Spinal cord (tissue), 10 donors: ENCODE results near the gene NTHL1. TPM values are rescaled to one million over a fixed set of nuclear protein-coding genes. Genes with fewer than 3 reads are reported as not detected.
A peak's percentile ranks its signal among the peaks of the same experiment; 100 is the strongest.

Experiments
- DNase-seq, 6 donors: peaks; one replicate each; pipeline versions ENCODE4 v3.0.0 to v3.0.0-alpha.2; 2013 to 2015; ENCODE audit warnings: low spot score in 6 of 6, low read depth in 4 of 6
- H3K27ac ChIP-seq: one replicate; pipeline ENCODE4 v1.5.1; 2013; ENCODE audit warnings: low read depth, low read length, control low read depth
- H3K27me3 ChIP-seq: one replicate; pipeline ENCODE4 v1.6.1; 2013; ENCODE audit warnings: low read length; ENCODE audit not compliant: control insufficient read depth, insufficient read depth
- H3K36me3 ChIP-seq: one replicate; pipeline ENCODE4 v1.6.1; 2013; ENCODE audit warnings: low read length; ENCODE audit not compliant: control insufficient read depth, insufficient read depth
- H3K4me1 ChIP-seq: one replicate; pipeline ENCODE4 v1.6.1; 2013; ENCODE audit warnings: low read length; ENCODE audit not compliant: control insufficient read depth, insufficient read depth
- H3K4me3 ChIP-seq: one replicate; pipeline ENCODE4 v1.5.1; 2013; ENCODE audit warnings: low read depth, low read length, control low read depth
- H3K9me3 ChIP-seq: one replicate; pipeline ENCODE4 v1.6.1; 2013; ENCODE audit warnings: low read length; ENCODE audit not compliant: control insufficient read depth, insufficient read depth
- WGBS: methylation state at CpG from one replicate; pipeline ENCODE4 v1.1.5; 2013; ENCODE audit warnings: missing lambda C conversion rate; ENCODE audit not compliant: insufficient coverage; 5-methylcytosine and 5-hydroxymethylcytosine counted together
- polyA plus RNA-seq, 2 donors: library from polyadenylated mRNA; unstranded; fragments of 120-200 nt; gene quantifications; one replicate each; pipeline ENCODE4 v1.2.1, GENCODE V29; 2013; ENCODE audit not compliant: insufficient read length in 2 of 2
- small RNA-seq: library from RNA; depleted of rRNA; stranded (forward); fragments of <200 nt; gene quantifications from one replicate; pipeline ENCODE3, GENCODE V24; 2014; ENCODE audit warnings: low replicate concordance
- total RNA-seq, 2 donors: library from RNA; depleted of rRNA in 1 of 2; stranded (reverse); fragments of 120-200 nt in 1 of 2; fragments of >200 nt in 1 of 2; gene quantifications; one replicate each; pipeline versions ENCODE4 v1.2.3 to v1.2.4, GENCODE V29; 2013 to 2014
- donor health status: healthy.

The NTHL1 gene
- total and polyA plus RNA-seq, 4 donors = 19.7 to 42.1 (median 37.2) TPM

DNA sequence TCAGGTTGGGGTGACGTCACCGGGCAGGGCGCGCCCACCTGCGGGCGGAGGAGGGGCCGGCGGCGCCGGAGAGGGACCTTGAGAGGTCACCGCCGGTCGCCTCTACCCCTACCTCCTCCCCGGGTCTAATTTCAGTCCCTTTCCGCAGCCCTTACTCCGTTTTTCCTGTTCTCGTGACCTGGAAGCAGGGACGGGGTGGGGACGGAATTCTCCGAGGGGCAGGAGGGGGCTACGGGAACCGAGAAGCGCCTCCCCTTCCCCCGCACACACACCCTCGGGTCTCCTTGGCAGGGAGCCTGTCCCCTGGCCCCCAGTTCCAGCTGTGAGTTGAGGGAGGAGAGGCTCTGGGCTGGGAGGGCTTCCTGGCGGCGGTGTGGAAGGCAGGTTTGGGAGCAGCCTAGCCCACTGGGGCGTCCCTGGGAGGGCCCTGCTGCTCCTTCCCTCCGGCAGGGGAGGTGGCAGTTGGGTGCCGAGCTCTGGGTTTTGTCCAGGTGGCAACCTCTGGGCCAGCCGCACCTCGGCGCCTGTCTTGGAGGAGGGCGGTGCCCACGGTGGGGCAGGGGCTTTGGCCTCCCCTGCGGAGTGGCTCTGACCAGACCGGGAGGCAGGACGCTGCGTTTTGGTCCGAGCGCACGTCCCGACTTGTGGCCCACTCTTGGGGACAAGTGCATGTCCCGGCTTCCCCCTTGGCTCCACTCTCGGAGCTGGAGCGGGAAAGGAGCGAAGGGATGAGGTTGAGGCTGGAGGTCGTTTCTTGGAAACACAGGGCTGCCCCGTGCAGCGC, 57.1 kb downstream of the NTHL1 start:
- Histone ChIP-seq H3K9me3 (no peaks in the 10 kb centered on the region), H3K36me3 (peaks cover 45% of the 10 kb centered on the region), H3K27me3 (peaks cover 32% of the 10 kb centered on the region), H3K27ac (no peak overlapping the region), H3K4me1 (peaks cover 45% of the 10 kb centered on the region), H3K4me3 (peak overlapping the region; percentile 31)
- DNase-seq = peak in 2 of 6 donors; percentile 28 to 67
- WGBS = 2% methylated on average over 41 of the region's 50 CpGs

DNA sequence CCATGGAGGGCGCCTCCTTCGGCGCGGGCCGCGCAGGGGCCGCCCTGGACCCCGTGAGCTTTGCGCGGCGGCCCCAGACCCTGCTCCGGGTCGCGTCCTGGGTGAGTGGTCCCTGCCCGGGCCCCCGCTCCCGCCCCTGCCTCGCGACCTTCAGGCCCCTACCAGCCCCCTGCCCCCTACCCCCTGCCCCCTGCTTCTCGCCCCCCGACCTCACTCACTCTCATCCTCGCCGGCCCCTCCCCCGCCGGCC, 57.6 kb downstream of the NTHL1 start:
- Histone ChIP-seq H3K9me3 (no peaks in the 10 kb centered on the region), H3K36me3 (peaks cover 47% of the 10 kb centered on the region), H3K4me3 (peak overlapping the region; percentile 31), H3K27ac (no peak overlapping the region), H3K4me1 (peaks cover 50% of the 10 kb centered on the region), H3K27me3 (peaks cover 32% of the 10 kb centered on the region)
- DNase-seq = no peak
- under 1% methylated on average over 15 of the region's 25 CpGs for WGBS

Small RNA genes lying within 50 kb of the gene (small RNA-seq; reads per million reads assigned to genes)
- 0.16 reads per million for gene MIR1225
- not detected for gene RN7SL219P

Other genes starting within 250 kb of the NTHL1 start
- gene HAGH, start 221.0 kb downstream of the NTHL1 start, total RNA-seq = 10 to 100 TPM; 68.6 to 84.1 TPM
- gene HAGH, start 221.0 kb downstream of the NTHL1 start, polyA plus RNA-seq = 10 to 100 TPM; 97.6 to 99.3 TPM
- 10 to 100 TPM; 35.6 to 38.5 TPM for gene FAHD1, start 220.6 kb downstream of the NTHL1 start, total RNA-seq
- gene FAHD1, start 220.6 kb downstream of the NTHL1 start, polyA plus RNA-seq = 10 to 100 TPM; 29.8 to 39.0 TPM
- 1 to 10 TPM in 1 of 2 donors, under 1 TPM in 1; 0.83 to 2.6 TPM for gene MEIOB, start 175.7 kb downstream of the NTHL1 start, total RNA-seq
- gene MEIOB, start 175.7 kb downstream of the NTHL1 start, polyA plus RNA-seq = 1 to 10 TPM; 1.4 to 1.7 TPM
- gene HS3ST6, start 129.4 kb downstream of the NTHL1 start, total RNA-seq = not detected
- gene HS3ST6, start 129.4 kb downstream of the NTHL1 start, polyA plus RNA-seq = not detected
- 10 to 100 TPM; 10.0 to 10.3 TPM for gene MSRB1, start 104.6 kb downstream of the NTHL1 start, total RNA-seq
- gene MSRB1, start 104.6 kb downstream of the NTHL1 start, polyA plus RNA-seq = 10 to 100 TPM; 24.5 to 25.8 TPM
- under 1 TPM in 1 of 2 donors, not detected in 1; 0.06 TPM for gene RPL3L, start 93.1 kb downstream of the NTHL1 start, total RNA-seq
- under 1 TPM in 1 of 2 donors, not detected in 1; 0.32 TPM for gene RPL3L, start 93.1 kb downstream of the NTHL1 start, polyA plus RNA-seq
- gene NDUFB10, start 88.3 kb downstream of the NTHL1 start, total RNA-seq = 100 to 1,000 TPM in 1 of 2 donors, 10 to 100 TPM in 1; 78.7 to 146 TPM
- gene NDUFB10, start 88.3 kb downstream of the NTHL1 start, polyA plus RNA-seq = 100 to 1,000 TPM; 170 to 178 TPM
- 1,000 to 10,000 TPM in 1 of 2 donors, 100 to 1,000 TPM in 1; 682 to 1,440 TPM for gene RPS2, start 83.0 kb downstream of the NTHL1 start, total RNA-seq
- gene RPS2, start 83.0 kb downstream of the NTHL1 start, polyA plus RNA-seq = 1,000 to 10,000 TPM; 1,742 to 1,957 TPM
- not detected for gene RNF151, start 81.0 kb downstream of the NTHL1 start, total RNA-seq
- not detected for gene RNF151, start 81.0 kb downstream of the NTHL1 start, polyA plus RNA-seq
- gene TBL3, start 75.8 kb downstream of the NTHL1 start, total RNA-seq = 10 to 100 TPM; 12.9 to 31.4 TPM
- gene TBL3, start 75.8 kb downstream of the NTHL1 start, polyA plus RNA-seq = 10 to 100 TPM; 32.1 to 39.0 TPM
- gene NOXO1, start 66.4 kb downstream of the NTHL1 start, total RNA-seq = under 1 TPM; 0.40 to 0.72 TPM
- gene NOXO1, start 66.4 kb downstream of the NTHL1 start, polyA plus RNA-seq = 1 to 10 TPM; 1.6 to 1.7 TPM
- gene GFER, start 63.6 kb downstream of the NTHL1 start, total RNA-seq = 10 to 100 TPM in 1 of 2 donors, 1 to 10 TPM in 1; 7.2 to 24.3 TPM
- 10 to 100 TPM; 34.0 to 36.1 TPM for gene GFER, start 63.6 kb downstream of the NTHL1 start, polyA plus RNA-seq
- 10 to 100 TPM; 20.1 to 71.0 TPM for gene SYNGR3, start 57.9 kb downstream of the NTHL1 start, total RNA-seq
- 100 to 1,000 TPM; 109 to 111 TPM for gene SYNGR3, start 57.9 kb downstream of the NTHL1 start, polyA plus RNA-seq
- gene ZNF598, start 38.0 kb downstream of the NTHL1 start, total RNA-seq = 1 to 10 TPM; 5.4 to 8.2 TPM
- 10 to 100 TPM; 28.8 to 31.7 TPM for gene ZNF598, start 38.0 kb downstream of the NTHL1 start, polyA plus RNA-seq
- 1 to 10 TPM in 1 of 2 donors, under 1 TPM in 1; 0.20 to 2.3 TPM for gene NPW, start 28.0 kb downstream of the NTHL1 start, total RNA-seq
- 1 to 10 TPM in 1 of 2 donors, under 1 TPM in 1; 0.49 to 4.9 TPM for gene NPW, start 28.0 kb downstream of the NTHL1 start, polyA plus RNA-seq
- 10 to 100 TPM; 25.6 to 52.0 TPM for gene NHERF2, start 20.9 kb downstream of the NTHL1 start, total RNA-seq
- 10 to 100 TPM; 83.5 to 95.7 TPM for gene NHERF2, start 20.9 kb downstream of the NTHL1 start, polyA plus RNA-seq
- 10 to 100 TPM; 39.6 to 65.8 TPM for gene TSC2, start 151 bp upstream of the NTHL1 start, total RNA-seq
- gene TSC2, start 151 bp upstream of the NTHL1 start, polyA plus RNA-seq = 100 to 1,000 TPM; 168 to 231 TPM
- 10 to 100 TPM; 68.1 to 86.2 TPM for gene PKD1, start 88.1 kb upstream of the NTHL1 start, total RNA-seq
- gene PKD1, start 88.1 kb upstream of the NTHL1 start, polyA plus RNA-seq = 100 to 1,000 TPM; 201 to 289 TPM
- 1 to 10 TPM; 6.6 to 8.2 TPM for gene RAB26, start 100.8 kb upstream of the NTHL1 start, total RNA-seq
- gene RAB26, start 100.8 kb upstream of the NTHL1 start, polyA plus RNA-seq = 10 to 100 TPM; 26.8 to 29.8 TPM
- gene TRAF7, start 107.9 kb upstream of the NTHL1 start, total RNA-seq = 10 to 100 TPM; 20.4 to 43.1 TPM
- 10 to 100 TPM; 59.7 to 62.6 TPM for gene TRAF7, start 107.9 kb upstream of the NTHL1 start, polyA plus RNA-seq
- 10 to 100 TPM; 10.4 to 29.4 TPM for gene CASKIN1, start 148.8 kb upstream of the NTHL1 start, total RNA-seq
- 10 to 100 TPM; 83.0 to 86.2 TPM for gene CASKIN1, start 148.8 kb upstream of the NTHL1 start, polyA plus RNA-seq
- gene MLST8, start 157.6 kb upstream of the NTHL1 start, total RNA-seq = 10 to 100 TPM; 10.6 to 29.2 TPM
- 10 to 100 TPM; 76.6 to 80.9 TPM for gene MLST8, start 157.6 kb upstream of the NTHL1 start, polyA plus RNA-seq
- gene BRICD5, start 163.0 kb upstream of the NTHL1 start, total RNA-seq = 10 to 100 TPM in 1 of 2 donors, 1 to 10 TPM in 1; 5.2 to 13.3 TPM
- 10 to 100 TPM; 21.7 to 30.5 TPM for gene BRICD5, start 163.0 kb upstream of the NTHL1 start, polyA plus RNA-seq
- gene PGP, start 167.0 kb upstream of the NTHL1 start, total RNA-seq = 10 to 100 TPM; 15.9 to 16.9 TPM
- gene PGP, start 167.0 kb upstream of the NTHL1 start, polyA plus RNA-seq = 10 to 100 TPM; 26.7 to 35.7 TPM
- 10 to 100 TPM; 18.0 to 29.2 TPM for gene E4F1, start 175.8 kb upstream of the NTHL1 start, total RNA-seq
- 10 to 100 TPM; 29.7 to 31.9 TPM for gene E4F1, start 175.8 kb upstream of the NTHL1 start, polyA plus RNA-seq
- gene DNASE1L2, start 188.6 kb upstream of the NTHL1 start, total RNA-seq = 1 to 10 TPM; 1.9 to 2.6 TPM
- 1 to 10 TPM; 5.2 to 6.1 TPM for gene DNASE1L2, start 188.6 kb upstream of the NTHL1 start, polyA plus RNA-seq
- gene ECI1, start 203.8 kb upstream of the NTHL1 start, total RNA-seq = 10 to 100 TPM; 18.8 to 52.6 TPM
- gene ECI1, start 203.8 kb upstream of the NTHL1 start, polyA plus RNA-seq = 10 to 100 TPM; 55.3 to 58.9 TPM
- 100 to 1,000 TPM in 1 of 2 donors, 10 to 100 TPM in 1; 72.7 to 109 TPM for gene RNPS1, start 220.3 kb upstream of the NTHL1 start, total RNA-seq
- 100 to 1,000 TPM; 265 to 285 TPM for gene RNPS1, start 220.3 kb upstream of the NTHL1 start, polyA plus RNA-seq